GM18870 (cell line): ENCODE results near the gene ERVH48-1.
"Not testable (repeated sequence)": the region's sequence is repeated elsewhere in the genome, so short reads cannot be mapped to it uniquely, and the experiment has no call there.

Experiments used
- ATAC-seq: cut with Tn5 transposase; IDR thresholded peaks from one replicate; pipeline ENCODE4 v1.9.1; 2021; ENCODE audit warnings: moderate library complexity; ENCODE audit not compliant: unreplicated experiment

Gene ERVH48-1

GRCh38 chr21:42908484-42908883 lies 16.9 kb downstream of the ERVH48-1 start:
- not testable (repeated sequence) for ATAC-seq

- no peak for ATAC-seq
Measured at GRCh38 chr21:42906233-42906632, 19.2 kb downstream of the ERVH48-1 start.

GRCh38 chr21:42905195-42905594 lies 20.2 kb downstream of the ERVH48-1 start:
- ATAC-seq: no peak

- ATAC-seq: no peak
Measured at GRCh38 chr21:42903817-42904216, 21.6 kb downstream of the ERVH48-1 start.

GRCh38 chr21:42900446-42900845 lies 25.0 kb downstream of the ERVH48-1 start:
- no peak for ATAC-seq

GRCh38 chr21:42892931-42893755 lies 32.3 kb downstream of the ERVH48-1 start, which contains the start of gene NDUFV3:
NDUFV3 (plus strand) TSS chr21:42893309; CDS start chr21:42893334, 25 bp downstream.
- peak; percentile 82 for ATAC-seq

- peak; percentile 16 for ATAC-seq
Measured at GRCh38 chr21:42892582-42892930, 32.9 kb downstream of the ERVH48-1 start.

GRCh38 chr21:42887326-42887725 lies 38.1 kb downstream of the ERVH48-1 start:
- no peak for ATAC-seq

GRCh38 chr21:42883921-42884320 lies 41.5 kb downstream of the ERVH48-1 start:
- ATAC-seq: no peak

GRCh38 chr21:42880352-42880751 lies 45.1 kb downstream of the ERVH48-1 start:
- no peak for ATAC-seq

- ATAC-seq: peak; percentile 76
Measured at GRCh38 chr21:42878993-42879787, 46.2 kb downstream of the ERVH48-1 start, which contains the start of gene WDR4. WDR4 (minus strand) TSS chr21:42879539; CDS start chr21:42879495, 44 bp downstream.

- peak; percentile 25 for ATAC-seq
Measured at GRCh38 chr21:42878678-42878992, 46.8 kb downstream of the ERVH48-1 start.

- ATAC-seq: not testable (repeated sequence)
Measured at GRCh38 chr21:42875811-42876210, 49.6 kb downstream of the ERVH48-1 start.

GRCh38 chr21:42873096-42873495 lies 52.3 kb downstream of the ERVH48-1 start:
- no peak for ATAC-seq

- ATAC-seq: no peak
Measured at GRCh38 chr21:42868196-42868595, 57.2 kb downstream of the ERVH48-1 start.
